Heart right ventricle (tissue), 16 donors: Measurements from ENCODE around the gene TMC8. TPM values are rescaled to one million over a fixed set of nuclear protein-coding genes. Genes with fewer than 3 reads are reported as not detected.

ENCODE experiments used
- ATAC-seq, 8 donors: fragments of 200-7000 bp; cut with Tn5 transposase; one replicate each; pipeline ENCODE4 v1.9.1; 2020; ENCODE audit warnings: mild to moderate bottlenecking in 8 of 8, moderate library complexity in 8 of 8, moderate number of reproducible peaks in 1 of 8
- DNase-seq, 2 donors: peaks; one replicate each; pipeline ENCODE4 v3.0.0-alpha.2; 2020
- H3K27ac ChIP-seq, 10 donors: fragments of 200-600 bp; sonication (generic) in 2 of 10; one replicate each; pipeline versions ENCODE4 v1.5.0 to v1.8.0; 2020 to 2022; ENCODE audit warnings: mild to moderate bottlenecking in 3 of 10
- H3K27me3 ChIP-seq, 7 donors: fragments of 200-600 bp; one replicate each; pipeline ENCODE4 v1.8.0; 2021 to 2022; ENCODE audit warnings: mild to moderate bottlenecking in 2 of 7
- H3K36me3 ChIP-seq, 9 donors: fragments of 200-600 bp; sonication (generic) in 1 of 9; one replicate each; pipeline versions ENCODE4 v1.5.0 to v1.8.0; 2020 to 2022; ENCODE audit warnings: mild to moderate bottlenecking in 2 of 9
- H3K4me1 ChIP-seq, 9 donors: fragments of 200-600 bp; sonication (generic) in 1 of 9; one replicate each; pipeline versions ENCODE4 v1.5.0 to v1.8.0; 2020 to 2022; ENCODE audit warnings: mild to moderate bottlenecking in 4 of 9
- H3K4me3 ChIP-seq, 10 donors: fragments of 200-600 bp; sonication (generic) in 2 of 10; one replicate each; pipeline versions ENCODE4 v1.5.0 to v1.8.0; 2020 to 2022; ENCODE audit warnings: mild to moderate bottlenecking in 7 of 10, moderate library complexity in 2 of 10
- H3K9me3 ChIP-seq, 11 donors: fragments of 200-600 bp in 10 of 11; sonication (generic) in 2 of 11; one replicate each; pipeline versions ENCODE4 v1.5.0 to v1.8.0; 2013 to 2022; ENCODE audit warnings: mild to moderate bottlenecking in 2 of 11, control low read depth in 1 of 11, moderate library complexity in 1 of 11
- WGBS, 2 donors: extraction: QIAGEN DNeasy Blood & Tissue Kit; methylation state at CpG; one replicate each; pipeline ENCODE4 v1.1.7; 2013; ENCODE audit warnings: inconsistent platforms in 1 of 2; 5-methylcytosine and 5-hydroxymethylcytosine counted together
- intact Hi-C, 10 donors: fragments of 100-400 bp; cut with DNase I; formaldehyde crosslinking; loops; one replicate each; pipeline versions ENCODE4 v1.11.1 to v1.14.2; 2022
- polyA plus RNA-seq, 2 donors: library from polyadenylated mRNA; stranded (reverse); fragments of 200-250 nt; gene quantifications; one replicate each; pipeline ENCODE4 v1.2.3, GENCODE V29; 2013
- total RNA-seq, 10 donors: library from RNA; stranded (reverse); fragmentation: NEBNext Ultra II Directional in 3 of 10; extraction: Animal tissue kit (Norgen Biotek cat#: 25700) in 3 of 10; gene quantifications; one replicate each; pipeline versions ENCODE4 v1.2.1 to v1.2.4, GENCODE V29; 2021 to 2023
- TF ChIP-seq, protein P1 (sequence below), 9 donors: fragments of 200-600 bp; sonication (generic) in 2 of 9; IDR thresholded peaks; one replicate each; pipeline versions ENCODE4 v1.5.0 to v1.8.0; 2021 to 2022; ENCODE audit warnings: antibody characterized with exemption in 9 of 9, mild to moderate bottlenecking in 5 of 9, moderate library complexity in 1 of 9
- donor health status: Arrhythmogenic right ventricular cardiomyopathy.
- donor health status: ischemic (EF 13 %, LVEDD 7.1; RV severe dilation, severe dysfunction).
- donor health status: healthy with polysubstance abuse.
- donor health status: DM: no; HTN: yes; CAD: no.
- donor health status: DM: no; HTN: no; CAD: no.
- donor health status: ischemic (EF 25% LVEDD 6.9; RV normal size, moderate dysfunction).
- donor health status: ischemic (EF 25% LVEDD 5.7; RV mildly dilated, moderate dysfunction).
- donor health status: healthy.
- donor health status: DM: yes; HTN: yes; CAD: no.
- donor health status: Ischemic cardiomyopathy.
- donor health status: ischemic (EF 35%, LVEDD 5.7; RV mildly dilated, moderate dysfunction).
- donor health status: nonischemic (EF 11% LVEDD 7.7; RV severe dilation, severe dysfunction).
- donor health status: DM: yes; HTN: yes; CAD: no.
- donor health status: PGD.
- donor health status: ischemic (EF 29% LVEDD 5.4; RV normal size, mild dysfunction).
- donor health status: nonischemic (EF 23%, LVEDD 6.1; RV moderate dilation, normal function).

The TMC8 gene
- total and polyA plus RNA-seq, 12 donors = 0.85 to 11.2 (median 2.1) TPM

DNA sequence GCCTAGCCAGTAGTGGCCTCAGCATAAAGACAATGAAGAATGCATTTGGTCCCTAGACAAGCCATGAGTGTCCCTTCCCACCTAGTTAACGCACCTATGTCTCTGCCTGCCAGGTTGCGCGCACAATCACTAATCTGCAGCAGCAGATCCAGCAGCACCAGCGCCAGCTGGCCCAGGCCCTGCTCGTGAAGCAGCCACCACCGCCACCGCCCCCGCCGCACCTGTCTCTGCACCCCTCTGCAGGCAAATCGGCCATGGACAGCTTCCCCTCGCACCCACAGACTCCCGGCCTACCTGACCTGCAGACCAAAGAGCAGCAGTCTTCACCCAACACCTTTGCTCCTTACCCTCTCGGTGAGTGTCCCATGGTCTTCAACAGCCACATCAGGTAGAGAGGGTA is 43.8 kb upstream of the TMC8 start:
- no peak for DNase-seq
- ATAC-seq = peak in 1 of 8 donors; percentile 27
- Histone ChIP-seq H3K27ac (no peak overlapping the region), H3K9me3 (no peaks in the 10 kb centered on the region), H3K4me1 (peaks cover 0 to 49% (median 17%) of the 10 kb centered on the region in 9 donors), H3K36me3 (peaks cover 3 to 99% (median 38%) of the 10 kb centered on the region in 9 donors), H3K4me3 (no peak overlapping the region), H3K27me3 (no peaks in the 10 kb centered on the region)
- TF ChIP-seq, protein P1, sequence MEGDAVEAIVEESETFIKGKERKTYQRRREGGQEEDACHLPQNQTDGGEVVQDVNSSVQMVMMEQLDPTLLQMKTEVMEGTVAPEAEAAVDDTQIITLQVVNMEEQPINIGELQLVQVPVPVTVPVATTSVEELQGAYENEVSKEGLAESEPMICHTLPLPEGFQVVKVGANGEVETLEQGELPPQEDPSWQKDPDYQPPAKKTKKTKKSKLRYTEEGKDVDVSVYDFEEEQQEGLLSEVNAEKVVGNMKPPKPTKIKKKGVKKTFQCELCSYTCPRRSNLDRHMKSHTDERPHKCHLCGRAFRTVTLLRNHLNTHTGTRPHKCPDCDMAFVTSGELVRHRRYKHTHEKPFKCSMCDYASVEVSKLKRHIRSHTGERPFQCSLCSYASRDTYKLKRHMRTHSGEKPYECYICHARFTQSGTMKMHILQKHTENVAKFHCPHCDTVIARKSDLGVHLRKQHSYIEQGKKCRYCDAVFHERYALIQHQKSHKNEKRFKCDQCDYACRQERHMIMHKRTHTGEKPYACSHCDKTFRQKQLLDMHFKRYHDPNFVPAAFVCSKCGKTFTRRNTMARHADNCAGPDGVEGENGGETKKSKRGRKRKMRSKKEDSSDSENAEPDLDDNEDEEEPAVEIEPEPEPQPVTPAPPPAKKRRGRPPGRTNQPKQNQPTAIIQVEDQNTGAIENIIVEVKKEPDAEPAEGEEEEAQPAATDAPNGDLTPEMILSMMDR (IDR thresholded peaks at IDR 0.05) = no peak
- WGBS, 2 donors = 96 to 97% methylated on average over 13 of the region's 13 CpGs
- intact Hi-C loops = loop anchor here in 3 of 10 donors (10.0 kb wide), 1 partner anchor 62 kb away; no protein-coding TSS in a partner anchor

DNA sequence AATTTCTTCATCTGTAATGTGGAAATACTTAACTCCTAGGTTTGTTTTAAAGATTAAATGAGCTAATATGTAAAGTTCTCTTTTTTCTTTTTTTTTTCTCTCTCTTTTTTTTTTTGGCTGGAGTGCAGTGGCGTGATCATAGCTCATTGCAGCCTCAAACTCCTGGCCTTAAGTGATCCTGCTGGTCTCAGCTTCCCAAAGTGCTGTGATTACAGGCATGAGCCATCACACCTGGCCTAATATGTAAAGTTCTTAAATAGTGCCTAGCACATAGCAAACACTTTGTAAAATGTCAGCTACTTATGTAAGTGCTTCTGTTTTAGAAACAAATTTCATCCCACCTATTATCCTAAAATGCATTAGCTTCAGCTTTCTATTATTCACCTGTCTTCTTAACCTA is 42.0 kb upstream of the TMC8 start:
- Histone ChIP-seq H3K27me3 (no peaks in the 10 kb centered on the region), H3K36me3 (peaks cover 3 to 100% (median 49%) of the 10 kb centered on the region in 9 donors), H3K9me3 (no peaks in the 10 kb centered on the region), H3K27ac (peak overlapping the region in 1 of 10 donors; percentile 31), H3K4me3 (no peak overlapping the region), H3K4me1 (peaks cover 0 to 31% (median 9%) of the 10 kb centered on the region in 9 donors)
- DNase-seq = no peak
- TF ChIP-seq, protein P1 (IDR thresholded peaks at IDR 0.05) = no peak
- WGBS, 2 donors = 78 to 89% methylated on average over 1 of the region's 1 CpG
- intact Hi-C loops = loop anchor here in 3 of 10 donors (10.0 kb wide), 1 partner anchor 64 kb away; no protein-coding TSS in a partner anchor
- ATAC-seq = no peak

DNA sequence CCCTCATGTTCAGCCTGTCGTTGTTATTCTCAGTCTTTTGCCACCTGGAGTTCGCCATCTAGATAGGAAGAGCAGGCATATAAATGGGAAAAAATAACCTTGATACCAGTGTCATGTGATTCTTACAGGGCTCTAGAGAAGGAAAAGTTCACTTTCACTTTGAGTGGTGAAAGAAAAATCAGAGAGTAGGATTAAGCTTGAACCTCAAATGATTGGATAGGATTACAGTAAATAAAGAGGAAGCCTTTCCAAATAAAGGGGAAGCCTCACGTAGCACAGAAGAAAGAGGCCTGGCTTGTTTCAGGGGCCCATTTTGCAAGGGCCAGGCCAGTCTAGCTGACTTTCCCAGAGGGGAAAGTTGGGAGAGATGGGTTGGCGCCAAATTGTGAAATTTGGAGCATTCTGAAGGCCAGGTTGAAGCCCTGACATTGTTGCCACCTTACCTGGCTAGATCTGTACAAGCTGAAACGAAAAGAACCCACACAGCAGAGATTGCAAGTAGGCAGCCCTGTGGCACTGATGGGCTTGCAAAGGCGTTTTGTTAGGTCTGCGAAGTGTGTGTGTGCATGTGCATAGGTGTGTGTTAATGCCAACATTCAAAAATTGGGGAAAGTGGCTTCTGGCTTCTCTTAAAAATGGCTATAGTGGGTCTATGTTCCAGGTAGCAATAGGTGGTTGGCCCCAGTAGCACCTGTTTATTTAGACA is 40.8 kb upstream of the TMC8 start:
- Histone ChIP-seq H3K27me3 (no peaks in the 10 kb centered on the region), H3K4me1 (peaks cover 0 to 22% (median 7%) of the 10 kb centered on the region in 9 donors), H3K4me3 (no peak overlapping the region), H3K27ac (peak overlapping the region in 7 of 10 donors; percentile 31 to 70 (median 48)), H3K9me3 (no peaks in the 10 kb centered on the region), H3K36me3 (peaks cover 3 to 100% (median 59%) of the 10 kb centered on the region in 9 donors)
- 68 to 72% methylated on average over 7 of the region's 7 CpGs for WGBS, 2 donors
- intact Hi-C loops = loop anchor here in 3 of 10 donors (10.0 kb wide), 1 partner anchor 65 kb away; no protein-coding TSS in a partner anchor
- ATAC-seq (peak in 4 of 8 donors; percentile 26 to 36 (median 32)), DNase-seq (no peak)
- TF ChIP-seq, protein P1 (IDR thresholded peaks at IDR 0.05) = no peak

DNA sequence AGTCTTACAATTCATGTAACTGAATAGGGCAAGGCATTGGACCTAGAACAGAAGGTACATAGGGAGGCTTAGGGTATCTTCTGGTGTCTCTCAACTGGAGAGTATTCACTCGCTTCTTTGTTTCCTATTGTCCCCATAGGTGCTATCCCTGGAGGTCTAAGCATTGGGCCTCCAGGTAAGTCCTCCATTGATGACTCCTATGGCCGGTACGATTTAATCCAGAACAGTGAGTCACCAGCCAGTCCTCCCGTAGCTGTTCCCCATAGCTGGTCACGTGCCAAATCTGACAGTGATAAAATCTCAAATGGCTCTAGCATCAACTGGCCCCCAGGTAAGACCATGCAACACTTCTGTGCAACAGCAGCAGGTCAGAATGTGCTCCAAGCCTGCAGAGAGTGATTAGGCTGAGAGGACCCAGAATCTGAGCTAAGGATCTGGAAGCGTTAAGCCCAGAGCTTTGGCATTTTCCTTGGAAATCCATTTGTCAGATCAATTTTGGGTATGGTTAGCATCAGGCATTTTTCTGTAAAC is 37.7 kb upstream of the TMC8 start:
- Histone ChIP-seq H3K36me3 (peaks cover 0 to 100% (median 74%) of the 10 kb centered on the region in 9 donors), H3K27me3 (no peaks in the 10 kb centered on the region), H3K9me3 (no peaks in the 10 kb centered on the region), H3K4me3 (no peak overlapping the region), H3K4me1 (peaks cover 0 to 21% (median 7%) of the 10 kb centered on the region in 9 donors), H3K27ac (no peak overlapping the region)
- 80 to 83% methylated on average over 6 of the region's 6 CpGs for WGBS, 2 donors
- DNase-seq (no peak), ATAC-seq (no peak)
- intact Hi-C loops = no loop called here
- TF ChIP-seq, protein P1 (IDR thresholded peaks at IDR 0.05) = no peak
